H1 (cell line): ENCODE results near the gene L3MBTL4. TPM values are rescaled to one million over a fixed set of nuclear protein-coding genes. Genes with fewer than 3 reads are reported as not detected.

Source experiments
- SIX5 ChIP-seq: IDR thresholded peaks from 2 replicates; pipeline ENCODE4 v1.6.1; 2011; ENCODE audit warnings: mild to moderate bottlenecking, low read depth, low read length
- polyA plus RNA-seq, 7 experiments: library from polyadenylated mRNA; depleted of rRNA in 3 of 7; stranded (reverse) in 5 of 7; unstranded in 2 of 7; fragments of >200 nt in 5 of 7; fragments of 200-250 nt in 2 of 7; gene quantifications; 1 replicate in 5 of 7; 2 replicates in 1 of 7; 4 replicates in 1 of 7; pipeline versions ENCODE4 v1.2.1 to v1.2.3, GENCODE V29; 2011 to 2013; ENCODE audit warnings: missing spikeins in 2 of 7, mixed read lengths in 2 of 7
- total RNA-seq: library from RNA; stranded (reverse); fragmentation: NEBNext Ultra II Directional; extraction: Animal tissue kit (Norgen Biotek cat#: 25700); gene quantifications from 2 replicates; pipeline ENCODE4 v1.2.1, GENCODE V29; 2021

L3MBTL4 gene
- total and polyA plus RNA-seq, 2 of the 8 experiments (the other 6 are each of a cell fraction or from before 2014, with no cell fraction given) = 1.0 to 2.1 TPM

- TF ChIP-seq SIX5 = no peak
Measured at GRCh38 chr18:5912566-5912965, 502.1 kb downstream of the L3MBTL4 start (continued).
